Measurements from ENCODE around the gene STX1B. TPM values are rescaled to one million over a fixed set of nuclear protein-coding genes. Genes with fewer than 3 reads are reported as not detected.

The STX1B gene
- polyA plus RNA-seq, 1 experiment = 4.2 TPM

- DNase-seq (ENCODE audit: low read depth, low spot score) = no peak
- Histone ChIP-seq H3K4me3 (ENCODE audit: low read depth, low read length) (no peak overlapping the region), H3K9me3 (ENCODE audit: control insufficient read depth, insufficient read depth, low read length) (no peaks in the 10 kb centered on the region; the same call in 1 of the 2 replicates), H3K27ac (ENCODE audit: low read depth, low read length) (no peak overlapping the region), H3K27me3 (ENCODE audit: control insufficient read depth, insufficient read depth, low read length) (no peaks in the 10 kb centered on the region)
- TF ChIP-seq, protein P1, sequence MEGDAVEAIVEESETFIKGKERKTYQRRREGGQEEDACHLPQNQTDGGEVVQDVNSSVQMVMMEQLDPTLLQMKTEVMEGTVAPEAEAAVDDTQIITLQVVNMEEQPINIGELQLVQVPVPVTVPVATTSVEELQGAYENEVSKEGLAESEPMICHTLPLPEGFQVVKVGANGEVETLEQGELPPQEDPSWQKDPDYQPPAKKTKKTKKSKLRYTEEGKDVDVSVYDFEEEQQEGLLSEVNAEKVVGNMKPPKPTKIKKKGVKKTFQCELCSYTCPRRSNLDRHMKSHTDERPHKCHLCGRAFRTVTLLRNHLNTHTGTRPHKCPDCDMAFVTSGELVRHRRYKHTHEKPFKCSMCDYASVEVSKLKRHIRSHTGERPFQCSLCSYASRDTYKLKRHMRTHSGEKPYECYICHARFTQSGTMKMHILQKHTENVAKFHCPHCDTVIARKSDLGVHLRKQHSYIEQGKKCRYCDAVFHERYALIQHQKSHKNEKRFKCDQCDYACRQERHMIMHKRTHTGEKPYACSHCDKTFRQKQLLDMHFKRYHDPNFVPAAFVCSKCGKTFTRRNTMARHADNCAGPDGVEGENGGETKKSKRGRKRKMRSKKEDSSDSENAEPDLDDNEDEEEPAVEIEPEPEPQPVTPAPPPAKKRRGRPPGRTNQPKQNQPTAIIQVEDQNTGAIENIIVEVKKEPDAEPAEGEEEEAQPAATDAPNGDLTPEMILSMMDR (IDR thresholded peaks at IDR 0.05; ENCODE audit: low read depth, low read length) = no peak
- ChIA-PET POLR2A (interaction anchor here (0.6 kb wide), 1 partner anchor 17 kb away, joined by 7 read pairs; no protein-coding TSS in a partner anchor), CTCF (interaction anchor here (0.6 to 1.9 kb wide), 15 partner anchors 11 to 915 kb away, joined by 3 to 10 read pairs (median 5); partner anchors contain the start of genes KAT8, ZNF646 and ZNF668)
These were observed 57.3 kb downstream of the STX1B start for GRCh38 chr16:30953111-30953510.

GRCh38 chr16:30951750-30952149 is 58.7 kb downstream of the STX1B start:
- Histone ChIP-seq H3K27me3 (ENCODE audit: control insufficient read depth, insufficient read depth, low read length) (no peaks in the 10 kb centered on the region), H3K4me3 (ENCODE audit: low read depth, low read length) (no peak overlapping the region), H3K27ac (ENCODE audit: low read depth, low read length) (no peak overlapping the region), H3K9me3 (ENCODE audit: control insufficient read depth, insufficient read depth, low read length) (no peaks in the 10 kb centered on the region; the same call in 1 of the 2 replicates)
- CTCF ChIA-PET = interaction anchor here (0.5 to 1.5 kb wide), 3 partner anchors 17 to 209 kb away, joined by 3 to 4 read pairs (median 3); no protein-coding TSS in a partner anchor
- POLR2A ChIA-PET = interaction anchor here (0.6 kb wide), 1 partner anchor 205 kb away, joined by 3 read pairs; no protein-coding TSS in a partner anchor
- no peak for DNase-seq (ENCODE audit: low read depth, low spot score)
- TF ChIP-seq, protein P1 (IDR thresholded peaks at IDR 0.05; ENCODE audit: low read depth, low read length) = no peak

GRCh38 chr16:30951193-30951592 is 59.2 kb downstream of the STX1B start:
- POLR2A ChIA-PET = interaction anchor here (0.6 kb wide), 1 partner anchor 205 kb away, joined by 3 read pairs; no protein-coding TSS in a partner anchor
- no peak overlapping the region for H3K27ac ChIP-seq (ENCODE audit: low read depth, low read length)
- H3K4me3 ChIP-seq (ENCODE audit: low read depth, low read length) = no peak overlapping the region
- CTCF ChIA-PET = interaction anchor here (1.1 kb wide), 1 partner anchor 70 kb away, joined by 5 read pairs; no protein-coding TSS in a partner anchor
- H3K9me3 ChIP-seq (ENCODE audit: control insufficient read depth, insufficient read depth, low read length) = no peaks in the 10 kb centered on the region; the same call in 1 of the 2 replicates
- no peak for DNase-seq (ENCODE audit: low read depth, low spot score)
- TF ChIP-seq, protein P1 (IDR thresholded peaks at IDR 0.05; ENCODE audit: low read depth, low read length) = no peak
- no peaks in the 10 kb centered on the region for H3K27me3 ChIP-seq (ENCODE audit: control insufficient read depth, insufficient read depth, low read length)

GRCh38 chr16:30950516-30951065 is 59.8 kb downstream of the STX1B start:
- TF ChIP-seq, protein P1 (IDR thresholded peaks at IDR 0.05; ENCODE audit: low read depth, low read length) = no peak
- Histone ChIP-seq H3K27ac (ENCODE audit: low read depth, low read length) (no peak overlapping the region), H3K4me3 (ENCODE audit: low read depth, low read length) (peak overlapping the region; percentile 78), H3K9me3 (ENCODE audit: control insufficient read depth, insufficient read depth, low read length) (no peaks in the 10 kb centered on the region; the same call in 1 of the 2 replicates), H3K27me3 (ENCODE audit: control insufficient read depth, insufficient read depth, low read length) (no peaks in the 10 kb centered on the region)
- ChIA-PET CTCF (interaction anchor here (1.1 to 1.2 kb wide), 3 partner anchors 9 to 69 kb away, joined by 3 to 5 read pairs (median 3); no protein-coding TSS in a partner anchor), POLR2A (no interaction called here)
- no peak for DNase-seq (ENCODE audit: low read depth, low spot score)
